NCI-H128 (cell line): ENCODE data around the gene ABCG8.

Experiments used
- DNase-seq: peaks from one replicate; lab custom pipeline; 2025; ENCODE audit not compliant: unreplicated experiment; lab: John Stamatoyannopoulos, UW

ABCG8 gene

GRCh38 chr2:43855292-43855691 is 16.5 kb downstream of the ABCG8 start:
- no peak for DNase-seq

GRCh38 chr2:43872151-43872550 is 33.4 kb downstream of the ABCG8 start:
- DNase-seq: no peak

- no peak for DNase-seq
These were observed 36.1 kb downstream of the ABCG8 start for GRCh38 chr2:43874776-43875451.

- DNase-seq: peak; percentile 30
These were observed 39.2 kb downstream of the ABCG8 start for GRCh38 chr2:43877782-43878464.

- no peak for DNase-seq
These were observed 40.5 kb downstream of the ABCG8 start for GRCh38 chr2:43879261-43879660.

GRCh38 chr2:43880471-43880870 is 41.7 kb downstream of the ABCG8 start:
- DNase-seq: no peak

GRCh38 chr2:43880952-43881351 is 42.2 kb downstream of the ABCG8 start:
- DNase-seq: no peak

GRCh38 chr2:43882312-43882711 is 43.5 kb downstream of the ABCG8 start:
- no peak for DNase-seq

GRCh38 chr2:43884689-43885088 is 45.9 kb downstream of the ABCG8 start:
- no peak for DNase-seq

GRCh38 chr2:43885132-43885632 is 46.4 kb downstream of the ABCG8 start:
- no peak for DNase-seq

- DNase-seq: no peak
These were observed 48.4 kb downstream of the ABCG8 start for GRCh38 chr2:43887176-43887575.

- DNase-seq: no peak
These were observed 50.6 kb downstream of the ABCG8 start for GRCh38 chr2:43889416-43889815.

GRCh38 chr2:43890855-43891254 is 52.1 kb downstream of the ABCG8 start:
- no peak for DNase-seq

GRCh38 chr2:43894743-43895142 is 56.0 kb downstream of the ABCG8 start:
- no peak for DNase-seq

- DNase-seq: no peak
These were observed 58.1 kb downstream of the ABCG8 start for GRCh38 chr2:43896906-43897305.

- DNase-seq: no peak
These were observed 58.7 kb downstream of the ABCG8 start for GRCh38 chr2:43897492-43897891.

GRCh38 chr2:43898134-43898837 is 59.5 kb downstream of the ABCG8 start:
- peak; percentile 68 for DNase-seq

GRCh38 chr2:43898838-43899346 is 60.1 kb downstream of the ABCG8 start:
- no peak for DNase-seq

- no peak for DNase-seq
These were observed 60.8 kb downstream of the ABCG8 start for GRCh38 chr2:43899589-43899988.

GRCh38 chr2:43905371-43905803 is 66.6 kb downstream of the ABCG8 start:
- no peak for DNase-seq

GRCh38 chr2:43905871-43906270 is 67.1 kb downstream of the ABCG8 start:
- no peak for DNase-seq
